AG04449 (cell line): Measurements from ENCODE around the gene CYFIP1.

Source experiments
- CTCF ChIA-PET: fragments of 350-600 bp; formaldehyde crosslinking; extraction: SDS; loops from one replicate; lab custom pipeline; 2021; ENCODE audit warnings: antibody characterized with exemption; lab: Yijun Ruan, JAX
- POLR2A ChIA-PET: fragments of 400-600, 350-600 bp; formaldehyde crosslinking; extraction: SDS; loops from one replicate; lab custom pipeline; 2020; ENCODE audit warnings: antibody characterized with exemption, inconsistent platforms; lab: Yijun Ruan, JAX
- DNase-seq: peaks from one replicate; pipeline ENCODE4 v3.0.0-alpha.2; 2010; ENCODE audit warnings: low read depth, low spot score
- H3K4me3 ChIP-seq: 2 replicates; pipeline ENCODE4 v1.5.1; 2011; ENCODE audit warnings: low read depth, mild to moderate bottlenecking, control low read depth, low read length
- TF ChIP-seq, protein P1 (sequence below): IDR thresholded peaks from one replicate; pipeline ENCODE4 v1.5.1; 2011; ENCODE audit warnings: mild to moderate bottlenecking, moderate library complexity, low read length, control low read depth, inconsistent platforms; ENCODE audit not compliant: insufficient read depth; ENCODE audit errors: missing control alignments

The CYFIP1 gene

DNA sequence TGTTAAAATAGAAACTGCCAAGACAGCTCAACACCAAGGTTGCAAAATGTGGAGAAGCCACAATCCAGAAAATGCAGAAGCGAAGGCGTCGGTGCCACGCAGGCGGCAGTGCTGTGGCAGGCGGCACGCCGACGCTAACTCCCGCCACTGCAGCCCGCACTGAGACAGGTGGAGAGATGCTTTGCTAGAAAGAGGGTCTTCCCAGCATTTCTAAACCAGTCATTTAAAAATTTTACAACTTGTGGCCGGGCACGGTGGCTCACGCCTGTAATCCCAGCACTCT, 23.2 kb downstream of the CYFIP1 start:
- TF ChIP-seq, protein P1, sequence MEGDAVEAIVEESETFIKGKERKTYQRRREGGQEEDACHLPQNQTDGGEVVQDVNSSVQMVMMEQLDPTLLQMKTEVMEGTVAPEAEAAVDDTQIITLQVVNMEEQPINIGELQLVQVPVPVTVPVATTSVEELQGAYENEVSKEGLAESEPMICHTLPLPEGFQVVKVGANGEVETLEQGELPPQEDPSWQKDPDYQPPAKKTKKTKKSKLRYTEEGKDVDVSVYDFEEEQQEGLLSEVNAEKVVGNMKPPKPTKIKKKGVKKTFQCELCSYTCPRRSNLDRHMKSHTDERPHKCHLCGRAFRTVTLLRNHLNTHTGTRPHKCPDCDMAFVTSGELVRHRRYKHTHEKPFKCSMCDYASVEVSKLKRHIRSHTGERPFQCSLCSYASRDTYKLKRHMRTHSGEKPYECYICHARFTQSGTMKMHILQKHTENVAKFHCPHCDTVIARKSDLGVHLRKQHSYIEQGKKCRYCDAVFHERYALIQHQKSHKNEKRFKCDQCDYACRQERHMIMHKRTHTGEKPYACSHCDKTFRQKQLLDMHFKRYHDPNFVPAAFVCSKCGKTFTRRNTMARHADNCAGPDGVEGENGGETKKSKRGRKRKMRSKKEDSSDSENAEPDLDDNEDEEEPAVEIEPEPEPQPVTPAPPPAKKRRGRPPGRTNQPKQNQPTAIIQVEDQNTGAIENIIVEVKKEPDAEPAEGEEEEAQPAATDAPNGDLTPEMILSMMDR, result no peak
- POLR2A ChIA-PET, result no interaction called here
- CTCF ChIA-PET, result no interaction called here
- H3K4me3 ChIP-seq, result no peak overlapping the region
- no peak for DNase-seq

DNA sequence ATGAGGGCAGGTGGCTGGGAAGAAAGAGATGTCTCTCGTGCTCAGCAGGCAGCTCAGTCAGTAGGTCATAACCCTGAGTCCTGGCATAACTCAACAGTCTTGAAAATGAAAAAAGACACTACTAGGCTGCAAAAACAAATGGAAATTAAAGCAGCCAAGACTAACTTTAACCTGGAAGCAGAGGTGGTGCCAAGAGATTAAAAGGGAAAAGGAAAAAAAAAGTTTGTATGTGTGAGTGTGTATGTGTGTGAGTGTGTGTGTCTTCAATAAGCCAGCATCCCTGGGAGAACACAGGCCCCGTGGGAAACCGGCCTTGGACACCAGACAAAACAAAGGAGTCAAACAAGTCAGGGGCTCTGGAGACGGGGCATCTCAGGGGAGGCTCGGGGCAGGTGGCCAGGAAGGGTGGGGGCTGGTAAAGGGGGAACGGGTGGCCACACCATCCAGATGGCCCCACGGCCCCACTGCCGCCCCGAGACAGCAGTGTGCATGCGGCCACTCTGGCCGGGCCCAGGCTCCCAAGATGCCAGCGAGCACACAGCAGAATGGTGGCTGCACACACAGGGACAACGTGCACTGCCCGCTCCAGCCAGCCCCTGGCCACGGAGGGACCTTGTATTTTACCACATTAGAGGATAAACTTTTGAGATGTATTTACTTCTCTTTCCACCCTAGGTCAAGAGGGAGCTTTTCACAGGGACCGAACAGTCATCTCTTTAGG, 23.8 kb downstream of the CYFIP1 start:
- no peak for DNase-seq
- ChIA-PET CTCF (no interaction called here), POLR2A (no interaction called here)
- no peak overlapping the region for H3K4me3 ChIP-seq
- TF ChIP-seq, protein P1, result no peak

DNA sequence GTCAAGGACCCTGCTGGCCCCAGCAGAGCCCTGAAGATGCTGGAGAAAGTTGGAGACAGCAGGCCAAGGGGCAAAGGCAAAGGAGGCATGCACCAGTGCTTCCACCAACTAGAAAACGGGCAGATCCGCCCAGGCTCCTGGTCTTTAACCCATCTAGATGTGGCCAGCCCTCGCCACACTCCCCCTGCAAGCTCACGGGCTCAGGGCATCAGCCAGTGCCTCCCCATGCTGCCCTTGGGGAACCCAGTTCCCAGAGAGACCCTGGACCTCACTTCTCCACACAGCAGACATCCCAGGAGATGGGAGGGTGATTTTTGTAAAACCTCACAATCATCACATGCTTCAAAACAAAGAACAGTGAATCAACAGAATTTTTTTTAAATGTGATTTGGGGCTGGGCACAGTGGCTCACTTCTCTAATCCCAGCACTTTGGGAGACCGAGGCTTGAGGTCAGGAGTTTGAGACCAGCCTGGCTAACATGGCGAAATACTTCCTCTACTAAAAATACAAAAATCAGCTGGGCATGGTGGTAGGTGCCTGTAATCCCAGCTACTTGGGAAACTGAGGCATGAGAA, 24.5 kb downstream of the CYFIP1 start:
- H3K4me3 ChIP-seq, result no peak overlapping the region
- ChIA-PET CTCF (no interaction called here), POLR2A (no interaction called here)
- DNase-seq, result no peak
- TF ChIP-seq, protein P1, result no peak

DNA sequence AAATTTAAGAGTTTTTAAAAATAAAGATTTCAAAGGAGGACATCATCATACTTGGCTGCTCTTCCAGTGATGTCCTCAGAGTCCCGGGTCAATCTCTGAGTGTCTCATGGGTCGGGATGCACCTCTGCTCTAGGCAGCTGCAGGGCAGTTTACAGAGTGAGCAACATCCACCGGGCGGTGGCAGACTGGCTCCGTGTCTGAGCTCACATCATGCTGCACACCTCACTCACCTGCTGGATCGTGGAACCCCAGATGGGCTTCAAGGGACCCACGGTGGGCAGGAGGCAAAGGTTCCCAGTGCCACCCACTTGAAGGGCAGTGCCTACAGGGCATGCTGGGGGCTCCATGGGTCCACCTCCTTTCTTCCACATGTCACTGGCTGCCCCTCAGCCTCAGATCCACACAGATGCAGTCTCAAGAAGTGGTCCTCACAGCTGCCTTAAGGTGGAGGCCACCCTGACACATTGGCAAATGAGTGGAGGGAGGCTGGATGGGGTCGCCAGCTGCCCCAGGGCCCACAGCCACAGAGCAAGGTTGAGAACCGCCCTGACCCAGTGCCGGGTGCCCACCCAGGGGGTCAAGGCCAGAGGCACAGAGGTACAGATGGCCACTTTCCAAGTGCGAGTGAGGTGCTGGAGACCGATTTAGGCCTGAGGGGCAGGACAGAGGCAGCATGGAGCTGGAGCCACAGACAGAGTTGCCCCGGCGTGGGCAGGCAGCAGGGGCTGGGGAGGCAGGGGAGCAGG, 25.2 kb downstream of the CYFIP1 start:
- no peak overlapping the region for H3K4me3 ChIP-seq
- TF ChIP-seq, protein P1, result no peak
- CTCF ChIA-PET, result interaction anchor here (1.2 kb wide), 1 partner anchor 9 kb away, joined by 4 read pairs; no protein-coding TSS in a partner anchor
- no peak for DNase-seq
- POLR2A ChIA-PET, result no interaction called here

DNA sequence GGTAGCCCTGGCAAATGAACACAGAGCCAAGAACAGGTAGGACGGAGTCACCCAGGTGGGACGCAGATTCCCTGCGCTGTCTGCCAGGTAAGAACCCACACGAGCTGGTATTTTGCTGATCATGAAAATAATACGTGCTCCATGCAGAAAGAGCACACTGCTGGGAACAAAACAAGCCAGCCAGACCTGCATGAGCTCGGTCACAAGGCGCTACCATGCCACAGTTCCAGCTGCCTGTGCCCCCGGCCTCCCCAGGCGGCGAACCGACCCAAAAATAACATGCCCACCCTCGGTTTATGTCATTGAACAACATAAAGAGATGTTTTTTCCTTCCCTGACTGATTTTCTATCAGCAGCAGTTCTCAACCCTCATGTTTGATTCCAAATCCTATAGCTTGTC, 25.8 kb downstream of the CYFIP1 start:
- no peak overlapping the region for H3K4me3 ChIP-seq
- ChIA-PET POLR2A (no interaction called here), CTCF (interaction anchor here (1.2 kb wide), 1 partner anchor 10 kb away, joined by 4 read pairs; no protein-coding TSS in a partner anchor)
- TF ChIP-seq, protein P1, result no peak
- DNase-seq, result no peak
